Spleen (tissue), 3 donors: ENCODE results near the gene TXN2.

Experiments
- POLR2A ChIP-seq, 3 donors: fragments of 450-650 bp; IDR thresholded peaks; one replicate each; pipeline ENCODE4 v1.5.1; 2017; ENCODE audit warnings: antibody characterized with exemption in 3 of 3, mild to moderate bottlenecking in 1 of 3
- POLR2AphosphoS5 ChIP-seq, 3 donors: sonication (generic); formaldehyde crosslinking; IDR thresholded peaks; one replicate each; pipeline ENCODE4 v1.5.1; 2017; ENCODE audit warnings: antibody characterized with exemption in 3 of 3

- TF ChIP-seq POLR2A (IDR thresholded peaks at IDR 0.05) (no peak), POLR2AphosphoS5 (IDR thresholded peaks at IDR 0.05) (no peak)
Observed at GRCh38 chr22:36433318-36434231, 47.9 kb downstream of the TXN2 start.
